Measurements from ENCODE around the gene MUC5B. TPM values are rescaled to one million over a fixed set of nuclear protein-coding genes. Genes with fewer than 3 reads are reported as not detected.

The MUC5B gene
- total and polyA plus RNA-seq, 4 donors = 0.17 to 0.95 (median 0.50) TPM; not detected in 1

- no peak for DNase-seq (ENCODE audit: low spot score)
- Histone ChIP-seq H3K9ac (ENCODE audit: low read depth in 1 of 2, low read length in 2 of 2) (no peak overlapping the region), H3K27ac (ENCODE audit: low read depth in 1 of 2, low read length in 2 of 2) (no peak overlapping the region), H3K36me3 (ENCODE audit: control insufficient read depth in 4 of 4, insufficient read depth in 3 of 4, low read depth in 1 of 4, low read length in 3 of 4) (no peaks in the 10 kb centered on the region), H3K9me3 (ENCODE audit: control insufficient read depth in 4 of 4, low read length in 3 of 4) (no peaks in the 10 kb centered on the region), H3K4me1 (ENCODE audit: control insufficient read depth in 4 of 4, insufficient read depth in 4 of 4, low read length in 3 of 4) (peaks cover 0 to 1% (median 0%) of the 10 kb centered on the region in 4 donors), H3K4me3 (ENCODE audit: low read depth in 1 of 3, low read length in 3 of 3) (no peak overlapping the region), H3K27me3 (ENCODE audit: control insufficient read depth in 4 of 4, insufficient read depth in 4 of 4, low read length in 3 of 4) (peaks cover 0 to 2% (median 0%) of the 10 kb centered on the region in 4 donors)
- WGBS = 64% methylated on average over 16 of the region's 16 CpGs
- TF ChIP-seq SP1 (IDR thresholded peaks at IDR 0.05) (no peak), HNF4A (conservative IDR thresholded peaks at IDR 0.05) (no peak), RXRA (IDR thresholded peaks at IDR 0.05) (no peak), NR2F2 (IDR thresholded peaks at IDR 0.05) (no peak), EGR1 (IDR thresholded peaks at IDR 0.05; ENCODE audit: low read depth in 2 of 2) (no peak), FOXA2 (IDR thresholded peaks at IDR 0.05) (no peak), RAD21 (IDR thresholded peaks at IDR 0.05) (no peak), TAF1 (conservative IDR thresholded peaks at IDR 0.05) (no peak), HNF4G (IDR thresholded peaks at IDR 0.05) (no peak)
Measured at GRCh38 chr11:1200611-1201191, 22.2 kb upstream of the MUC5B start.

GRCh38 chr11:1201395-1202153 is 21.3 kb upstream of the MUC5B start:
- H3K4me1 ChIP-seq (ENCODE audit: control insufficient read depth in 4 of 4, insufficient read depth in 4 of 4, low read length in 3 of 4) = peaks cover 0 to 1% (median 0%) of the 10 kb centered on the region in 4 donors
- H3K9me3 ChIP-seq (ENCODE audit: control insufficient read depth in 4 of 4, low read length in 3 of 4) = no peaks in the 10 kb centered on the region
- no peak overlapping the region for H3K4me3 ChIP-seq (ENCODE audit: low read depth in 1 of 3, low read length in 3 of 3)
- no peak overlapping the region for H3K27ac ChIP-seq (ENCODE audit: low read depth in 1 of 2, low read length in 2 of 2)
- no peak for DNase-seq (ENCODE audit: low spot score)
- TF ChIP-seq GABPA (IDR thresholded peaks at IDR 0.05 in 1 of 2, conservative IDR thresholded peaks at IDR 0.05 in 1 of 2) = no peak
- no peak for TF ChIP-seq RAD21 (IDR thresholded peaks at IDR 0.05)
- TF ChIP-seq ZBTB33 (IDR thresholded peaks at IDR 0.05) = no peak
- no peak for TF ChIP-seq ATF3 (IDR thresholded peaks at IDR 0.05)
- no peak for TF ChIP-seq MAX (IDR thresholded peaks at IDR 0.05)
- TF ChIP-seq NR2F2 (IDR thresholded peaks at IDR 0.05) = no peak
- H3K27me3 ChIP-seq (ENCODE audit: control insufficient read depth in 4 of 4, insufficient read depth in 4 of 4, low read length in 3 of 4) = peaks cover 0 to 2% (median 0%) of the 10 kb centered on the region in 4 donors
- 84% methylated on average over 4 of the region's 4 CpGs for WGBS
- H3K36me3 ChIP-seq (ENCODE audit: control insufficient read depth in 4 of 4, insufficient read depth in 3 of 4, low read depth in 1 of 4, low read length in 3 of 4) = no peaks in the 10 kb centered on the region
- no peak overlapping the region for H3K9ac ChIP-seq (ENCODE audit: low read depth in 1 of 2, low read length in 2 of 2)

- DNase-seq (ENCODE audit: low spot score) = no peak
- TF ChIP-seq HNF4A (conservative IDR thresholded peaks at IDR 0.05) (no peak), GABPA (IDR thresholded peaks at IDR 0.05 in 1 of 2, conservative IDR thresholded peaks at IDR 0.05 in 1 of 2) (no peak), RAD21 (IDR thresholded peaks at IDR 0.05) (no peak), CTCF (IDR thresholded peaks at IDR 0.05; ENCODE audit: low read depth, low read length, missing input control) (no peak), ZBTB33 (IDR thresholded peaks at IDR 0.05) (no peak), FOXA1 (IDR thresholded peaks at IDR 0.05) (no peak), EGR1 (IDR thresholded peaks at IDR 0.05; ENCODE audit: low read depth in 2 of 2) (no peak), RXRA (IDR thresholded peaks at IDR 0.05) (no peak), TAF1 (conservative IDR thresholded peaks at IDR 0.05) (no peak), NR2F2 (IDR thresholded peaks at IDR 0.05) (no peak)
- peaks cover 0 to 2% (median 0%) of the 10 kb centered on the region in 4 donors for H3K27me3 ChIP-seq (ENCODE audit: control insufficient read depth in 4 of 4, insufficient read depth in 4 of 4, low read length in 3 of 4)
- 47% methylated on average over 18 of the region's 18 CpGs for WGBS
- no peak overlapping the region for H3K4me3 ChIP-seq (ENCODE audit: low read depth in 1 of 3, low read length in 3 of 3)
- H3K9me3 ChIP-seq (ENCODE audit: control insufficient read depth in 4 of 4, low read length in 3 of 4) = no peaks in the 10 kb centered on the region
- H3K9ac ChIP-seq (ENCODE audit: low read depth in 1 of 2, low read length in 2 of 2) = no peak overlapping the region
- peaks cover 0 to 1% (median 0%) of the 10 kb centered on the region in 4 donors for H3K4me1 ChIP-seq (ENCODE audit: control insufficient read depth in 4 of 4, insufficient read depth in 4 of 4, low read length in 3 of 4)
- H3K27ac ChIP-seq (ENCODE audit: low read depth in 1 of 2, low read length in 2 of 2) = no peak overlapping the region
- no peaks in the 10 kb centered on the region for H3K36me3 ChIP-seq (ENCODE audit: control insufficient read depth in 4 of 4, insufficient read depth in 3 of 4, low read depth in 1 of 4, low read length in 3 of 4)
Measured at GRCh38 chr11:1202154-1202775, 20.6 kb upstream of the MUC5B start.

Data from liver (tissue), 9 donors.